GM10847 (cell line): Measurements from ENCODE around the gene AHNAK.

Source experiments
- POLR2A ChIP-seq: IDR thresholded peaks from 2 replicates; pipeline ENCODE4 v1.6.1; 2011; ENCODE audit not compliant: insufficient read length; ENCODE audit errors: extremely low read depth

AHNAK gene

GRCh38 chr11:62508336-62509058, 38.1 kb downstream of the AHNAK start:
- TF ChIP-seq POLR2A = no peak

GRCh38 chr11:62507125-62507422, 39.5 kb downstream of the AHNAK start:
- no peak for TF ChIP-seq POLR2A

GRCh38 chr11:62506413-62507124, 40.0 kb downstream of the AHNAK start:
- no peak for TF ChIP-seq POLR2A

DNA sequence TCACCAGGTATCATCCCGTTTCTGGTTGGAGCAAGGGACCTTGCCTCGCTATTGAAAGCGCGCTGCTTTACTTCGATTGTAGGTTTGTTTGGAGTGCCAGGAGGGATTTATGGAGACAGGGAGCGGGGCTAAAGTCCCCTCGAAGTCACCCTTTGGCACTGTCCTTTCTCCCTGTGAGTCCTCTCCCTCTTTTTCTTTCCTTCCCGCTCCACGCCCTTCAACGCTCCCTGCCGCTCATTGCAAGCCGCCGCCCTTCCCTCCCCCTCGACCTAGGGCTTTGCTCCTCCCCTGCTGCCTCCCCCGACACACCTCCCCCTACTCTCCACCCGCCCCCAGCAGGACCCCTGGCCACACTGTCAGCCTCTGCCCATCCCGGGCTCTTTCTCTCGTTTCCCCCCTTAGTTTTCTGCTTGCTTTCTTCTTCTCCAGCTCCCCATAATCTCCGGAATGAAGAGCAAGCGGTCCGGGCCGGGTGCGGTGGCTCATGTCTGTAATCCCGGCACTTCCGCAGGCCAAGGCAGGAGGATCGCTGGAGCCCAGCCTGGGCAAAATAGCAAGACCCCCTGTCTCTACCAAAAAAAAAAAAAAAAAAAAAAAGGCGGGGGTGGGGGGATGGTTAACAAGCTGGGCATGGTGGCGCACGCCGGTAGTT, 41.0 kb downstream of the AHNAK start:
- no peak for TF ChIP-seq POLR2A

GRCh38 chr11:62505059-62505439, 41.6 kb downstream of the AHNAK start:
- TF ChIP-seq POLR2A = no peak

GRCh38 chr11:62504158-62504973, 42.2 kb downstream of the AHNAK start:
- TF ChIP-seq POLR2A = no peak

GRCh38 chr11:62502030-62502730, 44.4 kb downstream of the AHNAK start:
- TF ChIP-seq POLR2A = no peak

GRCh38 chr11:62501432-62501891, 45.1 kb downstream of the AHNAK start:
- no peak for TF ChIP-seq POLR2A

- TF ChIP-seq POLR2A = no peak
These were observed 46.0 kb downstream of the AHNAK start for GRCh38 chr11:62500650-62501030.

- TF ChIP-seq POLR2A = no peak
These were observed 46.5 kb downstream of the AHNAK start for GRCh38 chr11:62499944-62500649.

GRCh38 chr11:62498492-62499286, 47.9 kb downstream of the AHNAK start:
- no peak for TF ChIP-seq POLR2A

DNA sequence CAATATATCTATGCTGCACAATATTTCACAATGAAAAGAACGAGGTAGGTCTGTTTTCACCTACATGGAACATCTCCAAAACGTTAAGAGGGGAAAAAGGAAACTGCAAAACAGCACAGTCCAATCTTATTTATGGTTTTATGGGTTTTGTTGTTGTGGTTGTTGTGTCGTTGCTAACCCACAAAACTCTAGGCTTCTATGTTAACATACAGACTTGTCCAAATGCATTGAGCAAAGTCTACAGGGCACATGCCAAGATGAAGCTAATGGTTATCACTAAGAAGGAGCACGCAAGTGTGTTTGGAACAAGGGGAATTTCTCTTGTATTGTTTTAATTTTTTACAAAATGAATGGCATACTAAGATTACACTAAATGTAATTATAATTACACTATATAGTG, 48.6 kb downstream of the AHNAK start:
- no peak for TF ChIP-seq POLR2A

GRCh38 chr11:62497132-62497801, 49.3 kb downstream of the AHNAK start:
- TF ChIP-seq POLR2A = no peak
